CD4-positive, alpha-beta T cell treated with Interleukin-17A for 1 hour (primary cell): ENCODE data around the gene RPL5.
"Not testable (repeated sequence)": the region's sequence is repeated elsewhere in the genome, so short reads cannot be mapped to it uniquely, and the experiment has no call there.

Experiments used
- DNase-seq: peaks from one replicate; pipeline ENCODE4 v3.0.0-alpha.2; 2020

The RPL5 gene

DNA sequence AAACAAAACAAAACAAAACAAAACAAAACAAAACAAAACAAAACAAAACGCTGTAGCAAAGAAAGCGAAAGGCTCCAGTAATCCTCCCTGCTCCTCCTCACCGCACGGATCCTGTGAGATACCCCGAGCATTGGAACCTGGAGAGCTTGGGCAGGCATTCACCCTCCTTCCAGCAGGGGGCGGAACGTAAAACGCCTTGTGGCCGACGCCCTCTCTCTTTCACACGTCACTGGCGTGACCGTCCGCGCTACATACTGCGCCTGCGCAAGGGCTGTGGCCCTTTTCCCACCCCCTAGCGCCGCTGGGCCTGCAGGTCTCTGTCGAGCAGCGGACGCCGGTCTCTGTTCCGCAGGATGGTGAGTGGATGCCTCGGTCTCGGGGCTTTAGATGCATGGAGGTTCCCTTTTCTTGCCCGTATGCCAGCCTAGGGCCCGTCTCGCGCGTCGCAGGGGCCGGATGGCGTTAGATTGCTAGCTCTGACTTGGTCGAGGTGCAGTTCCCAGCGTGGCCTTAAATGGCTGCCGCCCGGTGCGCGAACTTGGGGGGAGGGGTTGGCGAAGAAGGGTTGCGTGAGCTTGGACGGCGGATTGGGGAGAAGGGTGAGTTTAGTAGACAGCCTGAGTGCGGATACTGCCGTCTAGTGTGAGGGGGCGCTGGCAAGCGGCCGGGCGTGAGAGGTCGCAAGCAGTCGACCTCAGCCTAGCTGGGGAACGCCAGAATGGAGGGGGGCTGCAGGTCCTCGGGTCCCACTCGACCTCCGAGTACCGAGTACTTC, at the start of gene RPL5:
Gene RPL5, plus strand, starts transcription at position 279 of the 775 bp plus-strand sequence. Its CDS starts 75 bp downstream, at position 354.
- peak; percentile 97 for DNase-seq

DNA sequence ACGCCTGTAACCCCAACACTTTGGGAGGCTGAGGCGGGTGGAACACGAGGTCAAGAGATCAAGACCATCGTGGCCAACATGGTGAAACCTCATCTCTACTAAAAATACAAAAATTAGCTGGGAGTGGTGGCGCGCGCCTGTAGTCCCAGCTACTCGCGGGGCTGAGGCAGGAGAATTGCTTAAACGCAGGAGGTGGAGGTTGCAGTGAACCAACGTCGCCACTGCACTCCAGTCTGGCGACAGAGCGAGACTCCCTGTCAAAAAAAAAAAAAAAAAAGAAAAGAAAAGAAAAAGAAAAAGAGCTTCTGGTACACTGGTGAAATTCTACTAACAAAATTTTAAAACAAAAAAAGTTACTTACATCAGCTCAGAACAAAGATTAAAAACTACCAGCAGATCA, 48.3 kb upstream of the RPL5 start:
- not testable (repeated sequence) for DNase-seq

DNA sequence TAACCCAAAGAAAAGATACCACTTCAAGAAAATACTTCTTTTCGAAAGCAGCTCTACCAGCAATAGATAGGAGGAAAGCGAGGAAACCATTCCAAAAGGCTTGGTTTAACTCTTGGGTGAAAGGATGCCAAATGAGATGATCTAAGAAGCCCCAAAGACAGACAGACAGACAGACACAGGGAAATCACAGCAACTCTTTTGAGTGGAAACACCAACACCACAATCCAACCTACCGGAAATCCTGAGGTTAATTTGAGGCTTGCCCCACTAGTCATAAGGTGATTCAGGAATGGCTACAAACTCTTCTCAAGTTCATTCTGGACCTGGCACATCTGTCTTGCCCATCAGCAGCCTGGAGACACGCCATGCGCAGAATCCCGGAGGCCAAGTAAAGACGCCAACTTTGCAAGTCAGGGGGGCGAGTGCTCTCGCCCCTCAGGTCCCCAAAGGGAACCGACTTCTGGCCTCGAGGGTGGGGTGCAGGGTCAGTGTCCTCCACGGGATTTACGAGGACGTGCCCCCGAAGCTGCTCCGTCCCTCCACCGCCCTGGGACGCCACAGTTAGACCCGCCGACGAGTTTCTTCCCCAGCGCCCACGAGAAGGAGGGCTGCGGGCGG, 47.7 kb upstream of the RPL5 start:
- peak; percentile 55 for DNase-seq

DNA sequence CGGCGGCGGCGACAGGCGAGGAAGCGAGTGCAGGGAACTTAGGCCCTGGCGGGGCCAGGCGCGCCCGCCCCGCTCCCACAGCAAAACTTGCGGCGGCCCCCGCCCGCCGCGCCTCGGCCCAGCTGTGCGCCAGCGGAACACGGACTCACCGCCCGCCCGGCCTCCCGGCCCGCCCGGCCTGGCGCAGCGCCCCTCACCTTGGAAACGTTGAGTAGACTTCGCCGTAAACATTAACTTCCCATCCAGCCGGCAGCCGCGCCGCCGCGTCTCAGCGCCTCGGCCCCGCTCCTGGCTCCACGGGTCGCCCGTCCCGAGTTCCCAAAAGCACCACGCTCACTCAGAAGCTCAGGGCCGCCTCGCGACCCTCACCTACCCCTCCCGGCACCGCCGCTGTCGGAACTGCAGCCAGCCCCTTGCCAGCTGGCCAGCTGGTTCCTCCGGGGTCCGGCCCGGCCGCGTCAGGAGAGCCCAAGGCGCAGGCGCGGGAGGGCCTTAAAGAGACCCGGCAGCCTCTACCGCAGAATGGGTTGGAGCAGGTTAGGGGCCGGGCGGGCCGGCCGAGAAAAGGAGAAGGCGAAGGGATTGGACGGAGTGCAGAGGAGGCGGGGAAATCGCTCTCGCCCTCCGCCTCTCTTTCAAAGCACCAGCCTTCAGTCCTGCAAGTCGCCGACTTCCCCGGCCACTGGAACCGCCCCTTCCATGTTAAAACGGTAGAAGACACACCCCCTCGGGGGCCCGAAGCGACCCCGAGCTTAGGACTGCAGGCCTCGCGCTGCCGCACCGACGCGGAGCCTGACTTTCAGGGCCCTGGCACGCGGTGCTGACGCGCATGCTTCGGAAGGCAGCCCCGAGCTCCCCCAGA, 47.0 kb upstream of the RPL5 start, which contains the start of gene EVI5:
Gene EVI5, minus strand, starts transcription at position 470 of the 862 bp plus-strand sequence. CDS start 48,562 bp downstream, outside the sequence.
- peak; percentile 57 for DNase-seq

DNA sequence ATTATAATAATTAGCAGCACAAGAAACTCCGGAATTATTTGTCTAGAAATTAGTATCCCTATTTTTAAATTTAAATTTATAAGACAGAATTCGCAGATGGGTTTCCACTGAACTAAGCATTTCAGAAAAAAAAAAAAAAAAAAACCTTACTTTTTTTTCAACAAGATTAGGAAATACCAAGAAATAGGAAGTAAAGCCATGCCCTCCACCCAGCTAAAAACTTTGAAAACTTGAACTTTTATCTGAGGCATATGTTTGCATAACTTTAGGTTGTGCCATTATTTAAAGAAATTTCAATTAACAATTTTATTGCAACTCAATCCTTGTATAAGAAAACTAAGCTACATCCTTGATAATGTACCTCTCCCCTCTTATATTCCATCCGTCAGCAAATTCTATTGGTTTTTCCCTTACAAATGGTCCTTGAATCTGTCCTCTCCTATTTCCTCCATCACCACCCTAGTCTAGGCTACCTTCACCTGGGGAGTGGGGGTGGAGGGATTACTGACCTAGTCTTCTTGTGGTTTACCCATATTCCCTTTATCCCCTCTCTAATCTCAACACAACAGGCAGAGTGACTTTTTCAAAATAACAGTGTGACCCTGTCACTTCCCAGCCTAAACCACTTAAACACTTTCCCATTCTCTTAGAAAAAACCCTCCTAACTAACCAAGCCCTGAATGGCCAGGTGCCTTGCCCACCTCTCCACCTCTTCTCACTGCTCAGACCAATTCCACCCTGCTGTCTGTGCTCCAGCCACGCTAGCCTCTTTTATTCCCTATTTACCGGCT, 45.5 kb upstream of the RPL5 start:
- no peak for DNase-seq

DNA sequence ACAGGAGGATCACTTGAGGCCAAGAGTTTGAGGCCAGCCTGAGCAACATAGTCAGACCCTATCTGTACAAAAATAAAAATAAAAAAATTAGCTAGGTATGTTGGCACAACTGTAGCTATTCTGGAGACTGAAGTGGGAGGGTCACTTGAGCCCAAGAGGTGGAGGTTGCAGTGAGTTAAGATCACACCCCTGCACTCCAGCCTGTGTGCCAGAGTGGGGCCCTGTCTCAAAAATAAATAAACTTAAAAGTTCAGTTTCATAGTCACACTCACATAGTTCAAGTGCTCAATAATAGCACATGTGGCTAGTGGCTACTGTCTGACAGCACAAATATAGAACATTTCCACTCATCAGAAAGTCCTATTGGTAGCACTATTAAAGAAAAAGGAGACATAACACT, 41.8 kb upstream of the RPL5 start:
- DNase-seq = no peak

DNA sequence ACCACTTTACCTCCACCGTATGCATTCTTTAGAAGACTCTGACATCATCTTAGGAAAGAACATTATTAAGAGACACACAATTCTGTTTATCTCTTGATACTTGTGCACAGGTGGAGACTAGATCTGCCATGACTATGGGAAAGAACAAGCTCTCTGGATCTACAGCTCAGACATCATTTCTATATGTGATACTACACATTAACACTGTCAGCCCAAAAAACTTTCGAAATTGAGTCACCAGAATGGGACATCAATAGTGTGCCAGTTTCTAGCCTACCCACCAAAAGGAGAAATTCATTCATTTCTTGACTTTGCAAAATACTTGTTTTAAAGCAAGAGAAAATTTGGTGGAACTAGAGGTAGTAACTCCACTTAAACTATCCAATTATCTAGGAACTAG, 41.0 kb upstream of the RPL5 start:
- DNase-seq = no peak

DNA sequence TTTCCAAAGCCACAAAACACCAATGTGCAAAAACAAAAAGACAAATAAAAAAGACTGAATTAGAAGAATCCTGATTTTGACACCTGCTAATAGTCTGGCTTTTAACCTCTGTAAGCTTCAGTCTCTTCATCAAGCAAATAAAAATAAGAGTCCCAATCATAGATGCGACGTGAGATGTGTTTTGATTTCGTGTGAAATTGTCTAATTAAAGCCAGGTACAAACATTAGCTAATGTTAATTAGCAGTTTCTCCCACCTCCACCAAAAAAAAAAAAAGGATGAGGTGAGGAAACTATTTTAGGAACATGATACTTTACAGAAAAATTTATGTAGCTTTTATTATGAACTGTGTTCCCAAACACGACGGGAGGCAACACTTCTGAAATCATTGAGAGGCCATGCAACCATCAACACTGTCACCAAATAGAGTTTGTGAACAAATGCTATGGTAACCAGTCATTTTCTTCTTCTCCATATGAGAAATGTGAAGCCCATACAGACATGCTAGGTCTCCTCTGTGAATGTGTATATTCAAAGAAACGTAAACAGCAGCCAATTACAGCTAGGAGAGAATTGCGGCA, 40.3 kb upstream of the RPL5 start:
- no peak for DNase-seq

DNA sequence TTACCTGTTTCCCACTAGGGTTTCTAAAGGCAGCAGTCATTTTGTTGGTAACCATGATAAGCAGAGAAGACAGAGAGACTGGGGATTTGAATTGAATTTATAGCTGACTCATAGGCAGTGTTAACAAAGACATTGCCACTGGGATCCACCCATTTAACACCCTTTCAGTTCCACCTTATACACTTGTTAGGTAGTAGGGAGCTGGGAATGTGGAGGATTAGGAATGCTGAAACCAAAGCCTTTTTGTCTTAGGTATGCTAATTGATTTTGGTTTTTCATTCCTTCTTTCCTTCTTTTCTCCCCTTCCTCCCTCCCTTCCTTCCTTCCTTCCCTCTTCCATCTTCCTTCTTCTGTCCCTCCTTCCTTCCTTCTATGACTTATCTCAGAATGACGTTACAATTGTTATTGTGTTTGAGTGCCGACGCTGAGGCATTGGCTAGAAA, 39.5 kb upstream of the RPL5 start:
- no peak for DNase-seq

DNA sequence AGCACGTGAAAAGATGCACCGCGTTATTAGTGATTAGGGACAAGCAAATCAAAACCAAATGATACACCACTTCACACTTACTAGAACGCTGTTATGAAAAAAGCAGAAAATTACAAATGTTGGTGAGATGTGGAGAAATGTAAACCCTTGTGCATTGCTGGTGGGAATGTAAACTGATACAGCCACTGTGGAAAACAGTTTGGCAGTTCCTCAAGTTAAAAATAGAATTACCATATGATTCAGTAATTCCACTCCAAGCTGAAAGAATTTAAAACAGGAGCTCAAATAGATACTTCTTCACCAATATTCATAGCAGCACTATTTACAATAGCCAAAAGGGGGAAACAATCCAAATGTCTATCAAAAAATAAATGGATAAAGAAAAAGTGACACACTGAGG, 36.7 kb upstream of the RPL5 start:
- no peak for DNase-seq

DNA sequence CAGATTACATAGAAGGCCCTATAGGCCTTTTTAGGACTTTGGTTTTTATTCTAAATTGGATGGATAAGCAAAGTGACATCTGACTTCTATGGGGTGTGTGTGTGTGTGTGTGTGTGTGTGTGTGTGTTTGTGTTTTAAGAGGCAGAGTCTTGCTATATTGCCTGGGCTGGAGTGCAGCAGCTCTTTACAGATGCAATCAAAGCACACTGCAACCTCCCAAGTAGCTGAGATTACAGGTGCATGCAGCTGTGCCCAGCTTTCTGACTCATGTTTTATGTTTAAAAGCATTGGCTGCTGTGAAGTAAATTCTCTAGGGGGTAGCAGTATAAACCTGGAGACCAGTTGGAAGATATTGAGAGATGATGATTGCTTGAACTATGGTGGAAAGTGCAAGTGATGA, 34.5 kb upstream of the RPL5 start:
- DNase-seq = no peak

DNA sequence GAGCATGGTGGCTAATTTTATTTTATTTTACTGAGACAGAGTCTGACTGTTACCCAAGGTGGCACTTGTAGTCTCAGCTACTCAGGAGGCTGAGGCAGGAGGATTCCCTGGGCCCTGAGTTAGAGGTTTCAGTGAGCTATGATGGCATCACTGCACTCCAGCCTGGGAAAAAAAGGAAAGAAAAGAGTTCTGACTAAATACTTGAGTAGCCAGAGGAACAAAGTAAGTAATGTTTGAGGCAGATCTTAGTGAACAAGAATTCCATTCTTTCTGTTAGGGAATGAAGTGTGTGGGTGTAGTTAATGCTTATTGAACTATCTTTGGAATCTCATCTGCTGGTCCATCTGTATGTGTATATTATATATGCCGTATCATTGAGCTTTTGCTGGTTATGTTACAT, 33.9 kb upstream of the RPL5 start:
- DNase-seq = no peak

DNA sequence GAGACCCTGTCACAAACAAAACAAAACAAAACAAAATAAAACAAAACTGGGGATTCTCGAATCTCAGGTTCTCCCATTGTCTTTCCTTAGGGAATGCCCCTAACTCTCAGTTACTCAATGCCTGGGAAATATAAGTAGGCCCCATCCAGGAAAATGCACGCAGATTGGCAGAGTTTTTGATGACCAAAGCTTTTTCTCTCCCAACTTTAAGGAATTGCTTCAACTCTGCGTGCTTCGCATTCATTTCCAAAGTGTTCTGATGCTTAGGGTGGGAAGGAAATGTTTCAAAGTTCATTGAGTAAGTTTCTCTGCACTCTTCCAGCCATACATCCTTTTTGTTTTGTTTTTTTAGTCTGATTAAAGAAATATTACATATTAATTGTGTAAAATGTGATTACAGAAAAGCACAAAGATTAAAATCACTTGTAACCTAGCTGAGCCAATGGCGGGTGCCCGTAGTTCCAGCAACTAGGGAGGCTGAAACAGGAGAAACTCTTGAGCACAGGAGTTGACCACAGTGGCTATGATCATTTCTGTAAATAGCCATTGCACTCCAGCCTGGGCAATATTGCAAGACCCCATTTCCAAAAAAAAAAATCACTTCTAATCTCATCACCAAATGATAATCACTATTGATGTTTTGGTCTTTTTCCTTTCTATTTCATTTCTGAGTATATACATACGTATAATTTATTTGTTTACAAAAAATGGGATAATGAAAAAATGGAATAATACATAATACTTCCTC, 28.5 kb upstream of the RPL5 start:
- DNase-seq = no peak

DNA sequence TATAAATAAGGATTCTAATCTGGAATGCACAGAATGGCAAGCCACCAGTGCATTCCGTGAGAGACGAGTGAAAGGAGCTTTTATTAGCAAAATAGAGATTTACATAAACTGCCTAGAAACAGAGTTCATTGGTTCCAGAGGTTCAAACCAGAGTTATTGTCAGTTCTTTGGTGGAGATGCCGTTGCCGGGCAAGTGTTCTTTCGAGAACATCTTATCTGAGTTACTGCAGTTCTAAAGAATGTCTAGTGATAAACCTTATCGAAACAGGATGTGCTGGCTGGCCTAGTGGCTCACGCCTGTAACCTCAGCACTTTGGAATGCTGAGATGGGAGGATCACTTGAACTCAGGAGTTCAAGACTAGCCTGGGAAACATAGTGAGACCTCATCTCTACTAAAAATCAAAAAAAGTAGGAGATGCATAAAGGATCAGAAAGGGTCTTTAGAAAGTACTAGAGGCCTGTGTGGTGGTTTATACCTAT, 27.1 kb upstream of the RPL5 start:
- peak; percentile 30 for DNase-seq

DNA sequence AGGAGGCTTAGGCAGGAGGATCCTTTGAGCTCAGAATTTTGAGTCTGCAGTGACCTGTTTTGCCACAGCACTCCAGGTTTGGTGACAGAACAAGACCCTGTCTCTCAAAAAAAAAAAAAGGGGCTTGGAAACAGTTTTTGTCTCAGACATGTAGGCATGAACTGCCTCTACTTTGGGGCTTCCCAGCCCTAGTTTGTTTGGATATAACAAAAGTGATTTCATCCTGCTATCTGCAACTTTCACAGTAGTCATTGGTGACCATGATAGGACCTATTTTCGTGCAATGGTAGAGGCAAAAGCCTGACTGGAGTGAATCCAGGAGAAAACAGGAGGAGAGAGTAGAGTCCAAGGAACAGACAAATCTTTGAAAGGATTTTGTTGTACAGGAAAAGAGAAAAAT, 26.6 kb upstream of the RPL5 start:
- no peak for DNase-seq

DNA sequence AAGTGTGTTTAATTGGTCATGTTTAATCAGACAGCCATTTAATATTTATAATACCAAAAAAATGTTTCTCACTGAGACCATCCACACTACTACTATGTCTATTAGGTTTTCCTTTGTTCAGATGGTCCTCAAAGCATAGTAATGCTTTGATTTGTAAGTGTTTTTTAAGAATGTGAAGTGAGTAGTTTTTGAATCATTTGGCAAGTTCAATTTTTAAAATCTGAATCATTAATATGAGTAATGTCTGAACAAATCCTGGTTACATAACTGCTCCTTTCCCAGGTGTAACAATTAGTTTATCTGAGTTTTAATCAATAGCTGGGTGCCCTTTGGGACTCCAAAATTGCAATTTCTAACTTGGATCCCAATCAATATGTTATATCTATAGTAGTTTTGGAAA, 23.5 kb upstream of the RPL5 start:
- DNase-seq = no peak

DNA sequence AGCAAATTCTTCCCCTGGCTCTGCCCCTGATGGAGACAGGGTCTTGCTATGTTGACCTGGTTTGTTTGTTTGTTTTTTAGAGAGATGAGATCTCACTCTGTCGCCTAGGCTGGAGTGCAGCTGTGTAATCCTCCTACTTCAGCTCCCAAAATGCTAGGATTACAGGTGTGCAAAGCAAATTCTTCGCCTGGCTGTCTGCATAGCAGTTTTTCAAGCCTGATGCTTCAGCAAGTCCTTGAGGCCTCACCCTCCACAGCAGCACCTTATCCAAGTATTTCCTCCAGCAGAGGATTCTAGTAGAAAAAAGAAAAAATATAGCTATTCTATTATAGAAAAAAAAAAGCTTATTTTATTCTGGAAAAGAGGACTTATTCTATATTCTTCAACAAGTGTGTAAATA, 15.1 kb upstream of the RPL5 start:
- DNase-seq = no peak

DNA sequence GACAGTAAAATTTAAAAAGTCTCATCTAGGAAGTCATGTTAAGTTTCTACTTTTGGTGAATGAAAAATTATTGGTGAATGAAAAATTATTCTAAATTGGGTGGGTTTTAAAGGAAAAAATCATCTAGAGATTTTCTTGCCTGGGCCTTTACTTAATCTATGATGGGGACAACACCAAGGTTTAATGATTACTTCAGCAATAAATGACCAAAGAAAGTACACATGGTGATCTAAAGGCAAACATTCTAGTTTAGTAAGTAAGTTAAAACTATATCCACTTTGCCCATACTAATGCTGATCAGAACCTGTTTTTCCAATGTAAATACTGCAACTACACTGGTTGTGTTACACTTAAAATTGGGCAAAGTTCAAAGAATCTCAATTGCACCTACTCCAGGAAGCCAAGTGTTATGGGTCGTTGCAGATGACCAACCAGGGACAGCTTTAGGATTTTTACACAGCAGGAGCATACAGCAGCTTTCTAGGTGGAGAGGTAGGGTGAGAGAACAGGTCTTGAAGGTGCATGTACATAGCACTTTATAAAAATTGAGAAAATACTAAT, 14.6 kb upstream of the RPL5 start:
- no peak for DNase-seq

DNA sequence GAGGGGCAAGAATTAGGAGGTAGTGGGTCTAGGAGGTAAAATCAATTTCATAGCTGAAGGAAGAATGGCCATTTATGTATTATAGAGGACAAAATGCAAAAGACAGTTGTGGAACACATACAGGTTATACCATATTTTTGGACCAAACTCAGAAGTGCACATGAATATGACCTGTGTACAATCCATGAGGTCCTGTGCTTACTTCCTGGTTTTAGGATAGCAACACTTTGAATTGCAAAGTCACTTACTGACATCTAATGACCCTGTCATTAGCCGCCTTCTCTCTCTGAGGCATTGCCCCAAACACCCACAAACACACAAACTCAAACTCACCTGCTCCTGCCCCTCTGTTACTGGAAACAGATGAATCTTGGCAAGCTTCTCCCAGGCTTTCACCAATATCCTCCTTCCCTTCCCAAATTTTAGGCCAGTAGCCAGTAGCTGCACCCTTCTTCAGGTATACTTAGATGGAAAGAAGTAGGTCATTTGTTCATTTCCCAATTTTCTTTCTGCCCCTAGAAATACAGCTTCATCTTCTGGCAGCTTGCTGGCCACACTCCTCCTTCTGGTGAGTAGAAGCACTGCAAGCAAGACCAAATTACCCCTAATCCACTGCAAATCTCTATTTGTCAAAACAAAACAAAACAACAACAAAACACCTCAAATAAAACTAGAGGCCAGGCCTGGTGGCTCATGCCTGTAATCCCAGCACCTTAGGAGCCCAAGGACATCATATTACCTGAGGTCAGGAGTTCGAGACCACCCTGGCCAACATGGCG, 13.7 kb upstream of the RPL5 start:
- DNase-seq = peak; percentile 49

DNA sequence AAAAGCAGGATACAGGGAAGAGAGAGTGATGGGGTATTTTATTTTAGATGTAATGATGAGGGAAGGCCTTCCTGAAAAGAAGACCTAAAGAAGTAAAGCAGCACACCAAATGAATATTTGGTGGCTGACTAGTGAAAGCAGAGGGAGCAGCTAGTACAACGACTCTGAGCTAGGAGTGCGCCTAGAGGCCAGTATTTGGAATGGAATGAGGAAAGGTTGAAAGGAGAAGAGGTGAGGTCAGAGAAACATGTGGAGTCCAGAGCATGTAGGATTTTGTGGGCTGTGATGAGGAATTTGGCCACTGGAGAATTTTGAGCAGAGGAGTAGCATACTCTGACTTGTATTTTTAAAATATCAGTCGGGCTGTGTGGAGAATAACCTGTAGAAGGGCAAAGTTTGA, 11.8 kb upstream of the RPL5 start:
- DNase-seq = no peak
